22Rv1 (cell line): ENCODE data around the gene TBC1D5.

Source experiments
- H3K27ac ChIP-seq: fragments of 450-650 bp; 2 replicates; pipeline ENCODE4 v1.5.1; 2017
- ZFX ChIP-seq: fragments of 450-650 bp; IDR thresholded peaks from 2 replicates; pipeline ENCODE4 v1.6.1; 2017; ENCODE audit warnings: antibody characterized with exemption, borderline replicate concordance
- TF ChIP-seq, protein P1 (sequence below): fragments of 450-650 bp; IDR thresholded peaks from 2 replicates; pipeline ENCODE4 v1.5.1; 2017; ENCODE audit warnings: mild to moderate bottlenecking

Gene TBC1D5

DNA sequence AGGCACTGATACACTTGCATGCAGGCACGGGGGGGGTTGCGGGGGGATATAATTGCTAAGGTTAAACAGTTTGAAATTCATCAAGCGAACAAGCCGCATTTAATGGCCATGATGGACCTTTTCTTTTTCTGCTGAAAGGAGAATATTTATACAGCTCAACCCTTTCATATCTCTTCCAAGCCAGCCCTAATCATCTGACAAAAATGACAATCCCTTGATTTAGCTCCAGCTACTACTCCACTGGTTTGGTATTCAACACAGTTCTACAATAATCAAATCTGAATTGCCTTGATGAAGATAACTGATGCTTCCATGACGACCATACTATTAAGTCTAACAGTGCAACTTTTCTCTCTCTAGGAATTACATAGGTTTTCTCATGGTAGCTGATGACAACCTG, 482.7 kb downstream of the TBC1D5 start:
- H3K27ac ChIP-seq = no peak overlapping the region
- TF ChIP-seq, protein P1, sequence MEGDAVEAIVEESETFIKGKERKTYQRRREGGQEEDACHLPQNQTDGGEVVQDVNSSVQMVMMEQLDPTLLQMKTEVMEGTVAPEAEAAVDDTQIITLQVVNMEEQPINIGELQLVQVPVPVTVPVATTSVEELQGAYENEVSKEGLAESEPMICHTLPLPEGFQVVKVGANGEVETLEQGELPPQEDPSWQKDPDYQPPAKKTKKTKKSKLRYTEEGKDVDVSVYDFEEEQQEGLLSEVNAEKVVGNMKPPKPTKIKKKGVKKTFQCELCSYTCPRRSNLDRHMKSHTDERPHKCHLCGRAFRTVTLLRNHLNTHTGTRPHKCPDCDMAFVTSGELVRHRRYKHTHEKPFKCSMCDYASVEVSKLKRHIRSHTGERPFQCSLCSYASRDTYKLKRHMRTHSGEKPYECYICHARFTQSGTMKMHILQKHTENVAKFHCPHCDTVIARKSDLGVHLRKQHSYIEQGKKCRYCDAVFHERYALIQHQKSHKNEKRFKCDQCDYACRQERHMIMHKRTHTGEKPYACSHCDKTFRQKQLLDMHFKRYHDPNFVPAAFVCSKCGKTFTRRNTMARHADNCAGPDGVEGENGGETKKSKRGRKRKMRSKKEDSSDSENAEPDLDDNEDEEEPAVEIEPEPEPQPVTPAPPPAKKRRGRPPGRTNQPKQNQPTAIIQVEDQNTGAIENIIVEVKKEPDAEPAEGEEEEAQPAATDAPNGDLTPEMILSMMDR = no peak
- TF ChIP-seq ZFX = no peak

DNA sequence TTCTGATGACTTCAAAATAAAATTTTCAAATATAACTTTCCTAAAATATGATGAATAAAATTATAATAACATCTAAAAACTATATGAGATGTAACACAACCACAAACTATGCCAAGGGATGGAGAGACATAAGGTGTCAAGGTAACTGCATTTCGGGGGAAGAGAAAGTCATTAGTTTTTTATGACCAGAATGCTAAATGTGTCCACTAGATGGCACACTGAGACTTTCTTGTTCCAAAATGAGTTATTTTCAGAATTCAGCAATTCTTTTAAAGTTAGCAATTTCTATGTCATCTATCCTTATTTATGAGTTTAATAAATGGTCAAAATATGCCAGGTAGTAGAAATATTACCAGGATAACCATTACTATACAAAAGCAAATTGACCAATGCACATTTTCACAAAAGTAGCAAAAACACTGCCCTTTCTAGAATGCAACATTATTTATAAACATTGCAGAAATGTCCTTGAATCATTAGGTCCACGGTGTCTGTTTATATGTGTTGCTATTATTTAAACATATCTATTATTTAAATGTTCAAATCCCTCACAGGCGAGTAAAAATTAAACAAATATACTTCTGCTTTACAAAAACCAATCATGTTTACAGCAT, 483.5 kb downstream of the TBC1D5 start:
- H3K27ac ChIP-seq = no peak overlapping the region

DNA sequence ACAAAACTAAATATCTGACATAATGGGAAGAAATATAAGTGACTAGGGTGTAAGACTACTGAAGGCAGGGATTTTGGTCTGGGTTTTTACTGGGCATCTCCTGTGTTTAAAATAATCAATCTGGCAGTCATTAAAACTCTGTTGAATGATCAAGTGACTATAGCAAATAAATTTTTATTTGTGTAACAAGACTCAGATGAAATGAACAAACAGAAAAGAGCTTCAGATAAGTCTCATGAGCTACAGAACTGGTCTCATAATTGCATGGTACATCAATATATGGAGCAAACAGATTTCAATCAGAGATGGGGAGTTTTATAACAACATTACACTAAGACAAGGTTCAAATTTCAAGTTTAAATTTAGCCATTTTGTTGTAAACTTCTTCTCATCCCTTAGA, 485.2 kb downstream of the TBC1D5 start:
- TF ChIP-seq, protein P1 = no peak
- TF ChIP-seq ZFX = no peak

More for the DNA sequence above, 483.5 kb downstream of the TBC1D5 start:
- TF ChIP-seq, protein P1 = peak; percentile 85
- no peak for TF ChIP-seq ZFX

DNA sequence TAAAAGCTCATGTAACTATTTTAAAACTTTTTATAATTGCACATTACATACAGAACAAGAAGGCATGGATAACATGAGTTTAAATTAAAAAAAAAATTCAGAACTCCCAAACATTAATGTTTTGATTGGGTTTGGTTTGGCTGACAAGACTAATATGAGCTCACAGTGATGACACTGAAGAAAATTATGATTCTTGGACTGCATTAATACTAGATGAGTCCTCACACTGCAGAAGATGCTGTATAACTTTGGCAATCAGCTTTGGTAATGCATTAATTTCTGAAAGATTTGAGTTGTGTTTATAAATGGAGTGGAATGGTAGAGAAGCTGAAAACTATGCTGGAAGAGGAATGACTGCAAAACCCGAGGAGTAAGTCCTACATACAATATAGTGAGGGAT, 498.8 kb downstream of the TBC1D5 start:
- TF ChIP-seq ZFX = no peak
- TF ChIP-seq, protein P1 = no peak

More for the DNA sequence above, 485.2 kb downstream of the TBC1D5 start:
- H3K27ac ChIP-seq = no peak overlapping the region

DNA sequence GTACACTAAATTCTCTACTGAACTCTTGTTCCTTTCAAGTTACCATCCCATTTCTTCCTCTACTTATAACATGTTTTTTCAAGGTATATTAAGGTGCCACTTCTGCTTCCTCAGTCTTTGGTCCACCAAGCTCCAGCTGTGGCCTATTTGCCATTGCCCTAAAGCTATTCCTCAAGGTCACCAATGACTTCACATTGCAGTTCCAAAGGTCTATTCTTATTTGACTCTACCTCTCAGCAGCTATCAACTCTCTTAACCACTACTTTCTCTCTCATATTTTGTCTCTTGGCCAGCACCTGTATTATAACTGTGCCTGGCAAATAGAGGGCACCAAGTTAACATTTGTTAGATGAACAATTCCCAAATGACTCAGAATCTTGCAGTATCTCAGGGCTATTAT, 503.0 kb downstream of the TBC1D5 start:
- TF ChIP-seq ZFX = no peak
- TF ChIP-seq, protein P1 = no peak
- no peak overlapping the region for H3K27ac ChIP-seq

More for the DNA sequence above, 498.8 kb downstream of the TBC1D5 start:
- no peak overlapping the region for H3K27ac ChIP-seq

DNA sequence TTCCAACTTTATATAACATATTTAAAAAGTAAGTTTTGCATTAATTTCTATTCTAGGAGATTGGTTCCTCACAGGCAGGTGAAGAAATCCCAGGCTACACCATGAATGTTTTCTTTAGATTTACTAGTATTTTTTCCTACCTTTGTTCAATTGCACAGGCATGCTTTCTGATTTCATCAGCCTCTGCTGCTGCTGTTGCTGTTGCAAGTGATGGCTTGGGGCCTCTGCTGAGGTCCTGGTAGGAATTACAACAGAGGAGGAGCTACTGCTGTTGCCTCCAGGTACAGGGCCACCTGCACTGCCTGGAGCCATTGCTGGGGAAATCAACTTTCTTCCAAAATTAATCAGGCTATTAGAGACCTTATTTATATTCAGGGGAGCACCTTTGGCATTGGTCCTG, 504.4 kb downstream of the TBC1D5 start:
- TF ChIP-seq, protein P1 = no peak
- TF ChIP-seq ZFX = no peak
- H3K27ac ChIP-seq = no peak overlapping the region

DNA sequence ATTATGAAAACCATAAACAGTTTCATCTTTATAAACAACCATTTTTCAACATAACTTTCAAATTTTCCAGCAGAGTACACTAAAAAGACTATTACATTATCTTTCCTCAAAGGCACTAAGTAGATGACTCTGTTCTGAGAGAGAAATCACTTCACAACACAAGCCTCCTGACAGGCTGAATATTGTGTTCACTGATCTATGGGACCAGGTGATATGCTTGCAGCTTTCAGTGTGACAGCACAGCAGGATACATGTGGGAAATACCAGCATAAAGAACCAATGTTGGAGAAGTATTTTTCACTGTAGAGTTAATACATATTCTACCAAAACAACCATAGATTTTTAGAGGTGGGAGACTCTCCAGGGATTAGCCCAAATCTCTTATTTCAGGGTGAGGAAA, 507.1 kb downstream of the TBC1D5 start:
- H3K27ac ChIP-seq = no peak overlapping the region
- TF ChIP-seq, protein P1 = no peak
- no peak for TF ChIP-seq ZFX
